ENCODE data around the gene PYGO1. TPM values are rescaled to one million over a fixed set of nuclear protein-coding genes. Genes with fewer than 3 reads are reported as not detected.

The PYGO1 gene
- total RNA-seq, 2 donors from 2014 or later = 2.0 to 2.5 TPM

GRCh38 chr15:55589287-55589686, 1.1 kb upstream of the PYGO1 start:
- no peak overlapping the region for H3K27ac ChIP-seq (ENCODE audit: low read depth, low read length)
- no peak overlapping the region for H3K9ac ChIP-seq (ENCODE audit: extremely low read depth, low read length, poor library complexity, severe bottlenecking)
- Mint-ChIP-seq H3K4me1 (no peaks in the 10 kb centered on the region), H3K4me3 (no peak overlapping the region), H3K27me3 (ENCODE audit: insufficient read depth) (peaks cover 52% of the 10 kb centered on the region), H3K9me3 (peaks cover 7% of the 10 kb centered on the region), H3K36me3 (ENCODE audit: low read depth) (no peaks in the 10 kb centered on the region), H3K27ac (no peak overlapping the region)
- H3K9me3 ChIP-seq (ENCODE audit: control insufficient read depth, low read length) = peaks cover 8% of the 10 kb centered on the region
- 94 to 96% methylated on average over 10 of the region's 10 CpGs for WGBS, 2 experiments (ENCODE audit: insufficient coverage in 1 of 2, insufficient read length in 1 of 2)
- TF ChIP-seq CTCF (conservative IDR thresholded peaks at IDR 0.05) = no peak
- no peaks in the 10 kb centered on the region for H3K36me3 ChIP-seq (ENCODE audit: control insufficient read depth, insufficient read depth, low read length)
- peak overlapping the region; percentile 80 for H3K4me3 ChIP-seq (ENCODE audit: low read length)
- H3K27me3 ChIP-seq (ENCODE audit: control insufficient read depth, insufficient read depth, low read length, poor library complexity, severe bottlenecking) = peaks cover 56% of the 10 kb centered on the region
- H3K4me1 ChIP-seq (ENCODE audit: control insufficient read depth, insufficient read depth, low read length) = no peaks in the 10 kb centered on the region
- no peak for DNase-seq

GRCh38 chr15:55588815-55589115, 620 bp upstream of the PYGO1 start:
- H3K4me1 ChIP-seq (ENCODE audit: control insufficient read depth, insufficient read depth, low read length) = no peaks in the 10 kb centered on the region
- H3K4me1 Mint-ChIP-seq = no peaks in the 10 kb centered on the region
- no peak overlapping the region for H3K9ac ChIP-seq (ENCODE audit: extremely low read depth, low read length, poor library complexity, severe bottlenecking)
- 9 to 13% methylated on average over 19 of the region's 19 CpGs for WGBS, 2 experiments (ENCODE audit: insufficient coverage in 1 of 2, insufficient read length in 1 of 2)
- H3K4me3 ChIP-seq (ENCODE audit: low read length) = peak overlapping the region; percentile 80
- peak overlapping the region; percentile 73 for H3K27ac ChIP-seq (ENCODE audit: low read depth, low read length)
- no peak for TF ChIP-seq CTCF (conservative IDR thresholded peaks at IDR 0.05)
- peaks cover 61% of the 10 kb centered on the region for H3K27me3 ChIP-seq (ENCODE audit: control insufficient read depth, insufficient read depth, low read length, poor library complexity, severe bottlenecking)
- DNase-seq = no peak
- no peaks in the 10 kb centered on the region for H3K36me3 Mint-ChIP-seq (ENCODE audit: low read depth)
- no peaks in the 10 kb centered on the region for H3K36me3 ChIP-seq (ENCODE audit: control insufficient read depth, insufficient read depth, low read length)
- H3K4me3 Mint-ChIP-seq = no peak overlapping the region
- H3K9me3 ChIP-seq (ENCODE audit: control insufficient read depth, low read length) = peaks cover 8% of the 10 kb centered on the region
- peaks cover 7% of the 10 kb centered on the region for H3K9me3 Mint-ChIP-seq
- no peak overlapping the region for H3K27ac Mint-ChIP-seq
- peaks cover 50% of the 10 kb centered on the region for H3K27me3 Mint-ChIP-seq (ENCODE audit: insufficient read depth)

GRCh38 chr15:55587321-55588069, 650 bp downstream of the PYGO1 start:
- Mint-ChIP-seq H3K27me3 (ENCODE audit: insufficient read depth) (peaks cover 42% of the 10 kb centered on the region), H3K9me3 (peaks cover 7% of the 10 kb centered on the region), H3K36me3 (ENCODE audit: low read depth) (no peaks in the 10 kb centered on the region), H3K4me3 (no peak overlapping the region), H3K4me1 (peaks cover 5% of the 10 kb centered on the region), H3K27ac (no peak overlapping the region)
- 6 to 11% methylated on average over 14 to 63 of the region's 65 CpGs for WGBS, 2 experiments (ENCODE audit: insufficient coverage in 1 of 2, insufficient read length in 1 of 2)
- peak overlapping the region; percentile 62 for H3K27ac ChIP-seq (ENCODE audit: low read depth, low read length)
- peaks cover 8% of the 10 kb centered on the region for H3K9me3 ChIP-seq (ENCODE audit: control insufficient read depth, low read length)
- TF ChIP-seq CTCF (conservative IDR thresholded peaks at IDR 0.05) = no peak
- H3K4me1 ChIP-seq (ENCODE audit: control insufficient read depth, insufficient read depth, low read length) = no peaks in the 10 kb centered on the region
- H3K9ac ChIP-seq (ENCODE audit: extremely low read depth, low read length, poor library complexity, severe bottlenecking) = no peak overlapping the region
- peaks cover 74% of the 10 kb centered on the region for H3K27me3 ChIP-seq (ENCODE audit: control insufficient read depth, insufficient read depth, low read length, poor library complexity, severe bottlenecking)
- peak overlapping the region; percentile 74 for H3K4me3 ChIP-seq (ENCODE audit: low read length)
- DNase-seq = peak; percentile 87
- H3K36me3 ChIP-seq (ENCODE audit: control insufficient read depth, insufficient read depth, low read length) = no peaks in the 10 kb centered on the region

All from endodermal cell (in vitro differentiated cells).